ENCODE data around the gene LIN7A.

GRCh38 chr12:80967565-80967964 lies 29.8 kb upstream of the LIN7A start:
- no peak for TF ChIP-seq GATA2 (IDR thresholded peaks at IDR 0.05; ENCODE audit: low read depth, low read length)
- TF ChIP-seq GATA3 (IDR thresholded peaks at IDR 0.05; ENCODE audit: low read depth, low read length), result no peak
